PFSK-1 (cell line): ENCODE results near the gene LYSMD4.

ENCODE experiments used
- FOXP2 ChIP-seq: optimal IDR thresholded peaks from 2 replicates; pipeline ENCODE3; 2011; ENCODE audit warnings: borderline replicate concordance, control low read depth, inconsistent platforms; ENCODE audit not compliant: insufficient read depth; ENCODE audit errors: extremely low read length, extremely low read depth
- POLR2AphosphoS5 ChIP-seq: IDR thresholded peaks from 2 replicates; pipeline ENCODE4 v1.6.1; 2012; ENCODE audit warnings: low read depth, mild to moderate bottlenecking, control low read depth, low read length, moderate library complexity
- SIN3A ChIP-seq: IDR thresholded peaks from 2 replicates; pipeline ENCODE4 v1.6.1; 2012; ENCODE audit warnings: mild to moderate bottlenecking, low read length, moderate library complexity, borderline replicate concordance; ENCODE audit not compliant: insufficient read depth
- TAF1 ChIP-seq: IDR thresholded peaks from 2 replicates; pipeline ENCODE4 v1.6.1; 2012; ENCODE audit warnings: low read length, control low read depth, borderline replicate concordance; ENCODE audit not compliant: insufficient read depth
- TF ChIP-seq, protein P1 (sequence below), 2 experiments: IDR thresholded peaks; 2 replicates each; pipeline versions ENCODE4 v1.6.1 to v1.8.0; 2011 to 2012; ENCODE audit warnings: low read depth in 2 of 2, low read length in 2 of 2, control low read depth in 1 of 2, inconsistent platforms in 1 of 2, mild to moderate bottlenecking in 1 of 2, moderate library complexity in 1 of 2; ENCODE audit not compliant: insufficient read depth in 1 of 2

LYSMD4 gene

GRCh38 chr15:99706557-99707303, 26.5 kb downstream of the LYSMD4 start:
- TF ChIP-seq SIN3A (no peak), FOXP2 (no peak), POLR2AphosphoS5 (no peak), TAF1 (no peak)
- TF ChIP-seq, protein P1, sequence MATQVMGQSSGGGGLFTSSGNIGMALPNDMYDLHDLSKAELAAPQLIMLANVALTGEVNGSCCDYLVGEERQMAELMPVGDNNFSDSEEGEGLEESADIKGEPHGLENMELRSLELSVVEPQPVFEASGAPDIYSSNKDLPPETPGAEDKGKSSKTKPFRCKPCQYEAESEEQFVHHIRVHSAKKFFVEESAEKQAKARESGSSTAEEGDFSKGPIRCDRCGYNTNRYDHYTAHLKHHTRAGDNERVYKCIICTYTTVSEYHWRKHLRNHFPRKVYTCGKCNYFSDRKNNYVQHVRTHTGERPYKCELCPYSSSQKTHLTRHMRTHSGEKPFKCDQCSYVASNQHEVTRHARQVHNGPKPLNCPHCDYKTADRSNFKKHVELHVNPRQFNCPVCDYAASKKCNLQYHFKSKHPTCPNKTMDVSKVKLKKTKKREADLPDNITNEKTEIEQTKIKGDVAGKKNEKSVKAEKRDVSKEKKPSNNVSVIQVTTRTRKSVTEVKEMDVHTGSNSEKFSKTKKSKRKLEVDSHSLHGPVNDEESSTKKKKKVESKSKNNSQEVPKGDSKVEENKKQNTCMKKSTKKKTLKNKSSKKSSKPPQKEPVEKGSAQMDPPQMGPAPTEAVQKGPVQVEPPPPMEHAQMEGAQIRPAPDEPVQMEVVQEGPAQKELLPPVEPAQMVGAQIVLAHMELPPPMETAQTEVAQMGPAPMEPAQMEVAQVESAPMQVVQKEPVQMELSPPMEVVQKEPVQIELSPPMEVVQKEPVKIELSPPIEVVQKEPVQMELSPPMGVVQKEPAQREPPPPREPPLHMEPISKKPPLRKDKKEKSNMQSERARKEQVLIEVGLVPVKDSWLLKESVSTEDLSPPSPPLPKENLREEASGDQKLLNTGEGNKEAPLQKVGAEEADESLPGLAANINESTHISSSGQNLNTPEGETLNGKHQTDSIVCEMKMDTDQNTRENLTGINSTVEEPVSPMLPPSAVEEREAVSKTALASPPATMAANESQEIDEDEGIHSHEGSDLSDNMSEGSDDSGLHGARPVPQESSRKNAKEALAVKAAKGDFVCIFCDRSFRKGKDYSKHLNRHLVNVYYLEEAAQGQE (IDR thresholded peaks at IDR 0.05; ENCODE audit: insufficient read depth in 1 of 2, low read depth in 2 of 2, low read length in 2 of 2) = no peak

DNA sequence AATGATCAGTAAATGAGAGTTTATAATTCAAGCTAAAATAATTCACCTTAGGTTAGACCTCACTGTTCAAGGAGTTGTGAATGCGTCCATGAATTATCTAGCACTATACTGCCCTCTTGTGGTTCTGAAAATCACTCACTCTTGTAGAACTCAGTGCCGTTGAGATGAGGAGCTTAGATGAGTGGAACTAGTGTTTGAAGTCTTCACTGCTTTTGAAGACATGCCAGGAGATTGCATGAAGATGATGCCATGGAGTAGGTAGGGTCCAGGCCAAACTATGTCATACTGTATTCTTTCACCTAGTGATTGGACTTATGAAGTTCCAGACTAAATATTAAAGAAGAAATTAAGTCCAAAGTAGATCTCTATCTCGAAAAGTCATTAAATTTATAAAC, 28.8 kb downstream of the LYSMD4 start:
- TF ChIP-seq FOXP2 = no peak
- peak; percentile 17; the same call in 1 of the 2 replicates for TF ChIP-seq TAF1

GRCh38 chr15:99703603-99704443, 29.4 kb downstream of the LYSMD4 start:
- TF ChIP-seq SIN3A = no peak
- TF ChIP-seq POLR2AphosphoS5 = no peak
- TF ChIP-seq, protein P1 (IDR thresholded peaks at IDR 0.05; ENCODE audit: insufficient read depth in 1 of 2, low read depth in 2 of 2, low read length in 2 of 2) = no peak
- no peak for TF ChIP-seq TAF1
- TF ChIP-seq FOXP2 = no peak

DNA sequence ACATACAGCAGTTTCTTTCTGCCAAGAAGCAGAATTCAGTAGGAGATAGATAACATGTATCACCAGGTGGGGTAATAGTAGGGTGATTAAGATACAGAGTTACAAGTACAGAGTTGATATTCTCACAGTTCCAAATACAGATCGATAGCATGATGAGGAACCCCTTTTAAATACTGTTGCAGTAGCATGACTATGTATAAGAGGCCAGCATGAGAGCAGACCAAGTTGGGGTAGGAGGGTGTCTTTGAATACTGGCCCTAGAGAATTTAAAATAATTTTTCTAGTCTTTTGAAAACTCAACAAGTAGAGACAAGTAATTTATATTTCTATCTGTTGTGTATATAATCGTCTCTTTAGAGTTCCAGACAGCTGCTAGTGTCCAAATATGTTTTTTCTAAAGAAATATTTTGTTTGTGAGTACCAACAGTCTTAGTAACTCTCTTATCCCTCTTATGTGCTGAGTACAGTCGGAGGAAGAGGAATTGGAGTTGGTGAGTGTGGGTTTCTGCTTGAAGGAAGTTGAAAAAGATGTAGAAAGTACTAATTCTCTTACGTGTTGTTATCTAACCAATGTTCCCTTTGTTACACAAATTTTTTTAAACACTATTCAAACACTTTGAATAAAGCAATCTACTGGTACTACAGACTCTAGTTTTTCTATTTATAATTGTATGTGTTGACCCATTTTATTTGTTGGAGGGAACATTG, 30.2 kb downstream of the LYSMD4 start:
- TF ChIP-seq, protein P1 (IDR thresholded peaks at IDR 0.05; ENCODE audit: insufficient read depth in 1 of 2, low read depth in 2 of 2, low read length in 2 of 2) = no peak
- TF ChIP-seq SIN3A (no peak), FOXP2 (no peak), POLR2AphosphoS5 (no peak), TAF1 (no peak)

DNA sequence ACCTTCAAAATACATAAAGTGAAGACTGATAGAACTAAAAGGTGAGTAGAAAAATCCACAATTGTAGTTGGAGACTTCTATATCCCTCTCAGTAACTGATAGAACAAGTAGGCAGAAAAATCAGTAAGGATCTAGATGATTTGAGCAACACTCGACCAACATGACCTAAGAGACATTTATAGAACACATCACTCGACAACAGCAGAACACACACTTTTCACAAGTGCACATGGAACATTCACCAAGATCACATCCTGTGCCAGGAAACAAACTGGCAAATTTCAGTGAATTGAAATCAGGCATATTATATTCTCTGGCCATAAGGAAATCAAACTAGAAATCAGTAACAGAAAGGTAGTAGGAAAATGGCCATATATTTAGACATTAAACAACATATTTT, 37.1 kb downstream of the LYSMD4 start:
- no peak for TF ChIP-seq POLR2AphosphoS5
- no peak for TF ChIP-seq TAF1
- no peak for TF ChIP-seq SIN3A
- TF ChIP-seq FOXP2 = no peak

DNA sequence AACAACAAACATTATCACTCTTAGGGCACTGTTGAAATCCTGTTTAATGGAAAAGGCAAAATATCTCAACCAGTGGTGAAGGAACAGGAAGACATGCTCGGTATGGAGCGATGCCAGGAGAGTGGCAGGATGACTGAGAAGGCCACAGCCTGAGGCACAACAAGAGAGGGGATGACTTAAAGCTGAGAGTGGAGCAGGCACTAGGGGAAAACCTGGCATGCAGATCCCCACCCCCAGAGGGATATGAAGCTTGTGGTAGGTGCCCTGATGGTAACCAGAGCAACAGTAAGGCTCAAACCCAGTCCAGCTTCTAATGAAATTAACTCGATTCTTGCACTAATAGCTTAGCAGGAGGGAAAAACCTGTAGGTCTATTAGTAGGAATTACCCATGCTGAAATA, 40.4 kb downstream of the LYSMD4 start:
- no peak for TF ChIP-seq FOXP2
- no peak for TF ChIP-seq SIN3A
- TF ChIP-seq POLR2AphosphoS5 = no peak
- TF ChIP-seq, protein P1 (IDR thresholded peaks at IDR 0.05; ENCODE audit: insufficient read depth in 1 of 2, low read depth in 2 of 2, low read length in 2 of 2) = no peak
- TF ChIP-seq TAF1 = no peak
